ENCODE measurements around the gene TOM1L1. TPM values are rescaled to one million over a fixed set of nuclear protein-coding genes. Genes with fewer than 3 reads are reported as not detected.
A peak's percentile ranks its signal among the peaks of the same experiment; 100 is the strongest.

TOM1L1 gene
- polyA plus RNA-seq, 3 donors: 85.7 to 111 (median 108) TPM

- DNase-seq (ENCODE audit: extremely low read depth in 1 of 11, low read depth in 9 of 11, low spot score in 4 of 11): no peak
Measured at GRCh38 chr17:54882950-54883349, 17.7 kb upstream of the TOM1L1 start.

DNA sequence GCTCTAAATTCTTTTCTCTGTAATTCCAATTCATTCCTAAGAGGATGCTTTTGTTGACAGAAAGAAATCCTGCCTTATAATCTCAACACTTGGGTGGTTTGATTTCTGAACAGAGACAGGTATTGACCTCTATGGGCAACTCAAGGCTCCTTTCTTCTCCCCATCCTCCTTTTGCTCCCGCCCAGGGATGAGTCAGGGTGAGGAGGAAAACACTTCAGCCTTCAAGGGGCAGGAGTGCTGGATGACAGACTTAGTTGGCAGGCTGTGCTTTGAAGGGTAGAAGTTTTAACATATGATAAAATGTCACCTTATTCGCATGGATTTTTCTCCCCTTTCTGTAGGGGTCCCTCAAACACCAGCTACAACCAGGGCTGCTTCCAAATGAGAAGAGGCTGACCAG lies 16.7 kb upstream of the TOM1L1 start:
- no peak for DNase-seq (ENCODE audit: extremely low read depth in 1 of 11, low read depth in 9 of 11, low spot score in 4 of 11)

GRCh38 chr17:54887787-54888186 lies 12.9 kb upstream of the TOM1L1 start:
- no peak for DNase-seq (ENCODE audit: extremely low read depth in 1 of 11, low read depth in 9 of 11, low spot score in 4 of 11)

GRCh38 chr17:54888254-54888653 lies 12.4 kb upstream of the TOM1L1 start:
- no peak for DNase-seq (ENCODE audit: extremely low read depth in 1 of 11, low read depth in 9 of 11, low spot score in 4 of 11)

GRCh38 chr17:54888981-54889380 lies 11.7 kb upstream of the TOM1L1 start:
- DNase-seq (ENCODE audit: extremely low read depth in 1 of 11, low read depth in 9 of 11, low spot score in 4 of 11): no peak

- peak; percentile 38 to 68 (median 53) for DNase-seq (ENCODE audit: extremely low read depth in 1 of 11, low read depth in 9 of 11, low spot score in 4 of 11)
Measured at GRCh38 chr17:54891176-54891821, 9.4 kb upstream of the TOM1L1 start.

DNA sequence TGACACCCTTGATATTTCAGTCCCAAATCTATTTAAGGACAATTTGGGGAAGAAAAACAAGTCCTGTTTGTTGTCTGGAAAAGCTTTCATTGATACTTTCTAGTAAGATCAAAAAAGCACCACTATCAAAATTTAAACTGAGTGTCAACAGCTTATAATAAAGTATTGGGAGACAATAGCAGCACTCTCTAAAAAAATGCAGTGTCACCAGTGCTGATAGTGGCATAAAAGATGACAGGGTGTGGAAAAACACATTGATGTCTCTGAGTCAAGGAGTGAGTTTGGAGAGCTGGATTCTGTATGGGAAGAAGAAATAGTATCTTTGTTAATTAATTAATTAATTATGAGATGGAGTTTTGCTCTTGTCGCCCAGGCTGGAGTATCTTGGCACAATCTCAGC lies 8.3 kb upstream of the TOM1L1 start:
- DNase-seq (ENCODE audit: extremely low read depth in 1 of 11, low read depth in 9 of 11, low spot score in 4 of 11): no peak

- no peak for DNase-seq (ENCODE audit: extremely low read depth in 1 of 11, low read depth in 9 of 11, low spot score in 4 of 11)
Measured at GRCh38 chr17:54898576-54898975, 2.1 kb upstream of the TOM1L1 start.

GRCh38 chr17:54899201-54899600 lies 1.5 kb upstream of the TOM1L1 start:
- no peak for DNase-seq (ENCODE audit: extremely low read depth in 1 of 11, low read depth in 9 of 11, low spot score in 4 of 11)

DNA sequence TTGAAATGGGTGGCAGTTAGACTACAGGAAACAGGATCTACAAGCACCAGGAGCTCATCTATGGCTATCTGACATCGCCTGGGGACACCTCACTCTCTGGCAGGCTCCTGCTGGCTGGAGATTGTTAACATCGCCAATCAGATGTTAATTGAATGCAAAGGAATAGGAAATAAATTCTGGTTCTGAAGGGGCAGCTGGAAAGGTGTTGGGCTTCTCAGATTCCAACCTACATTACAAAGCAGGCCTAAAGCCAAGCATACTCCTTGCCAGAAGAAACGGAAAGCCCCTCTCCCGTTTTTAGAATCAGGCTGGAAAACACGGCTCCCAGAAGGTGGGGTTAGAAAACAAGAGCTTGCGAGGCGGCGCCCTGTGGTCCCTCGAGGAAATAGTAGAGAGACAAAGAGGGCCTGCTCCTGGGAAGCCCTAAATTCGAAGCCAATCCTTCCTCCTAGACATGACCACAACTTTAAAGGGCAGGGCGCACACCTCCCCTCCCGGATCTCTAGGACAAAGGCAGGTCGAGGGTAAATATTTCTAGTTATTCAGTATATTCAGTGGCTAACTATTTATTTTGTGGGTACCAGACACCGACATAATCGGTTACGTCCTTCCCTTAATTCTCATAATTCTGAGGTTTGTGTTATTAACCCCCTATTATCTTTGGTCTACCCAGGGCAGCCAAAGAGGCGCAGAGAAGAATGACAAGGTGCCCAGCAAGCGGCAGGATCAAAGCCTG lies 763 bp upstream of the TOM1L1 start:
- DNase-seq (ENCODE audit: extremely low read depth in 1 of 11, low read depth in 9 of 11, low spot score in 4 of 11): no peak

- peak in 3 of 11 donors; percentile 3 to 13 (median 5) for DNase-seq (ENCODE audit: extremely low read depth in 1 of 11, low read depth in 9 of 11, low spot score in 4 of 11)
Measured at GRCh38 chr17:54901230-54901822, 674 bp downstream of the TOM1L1 start.

DNA sequence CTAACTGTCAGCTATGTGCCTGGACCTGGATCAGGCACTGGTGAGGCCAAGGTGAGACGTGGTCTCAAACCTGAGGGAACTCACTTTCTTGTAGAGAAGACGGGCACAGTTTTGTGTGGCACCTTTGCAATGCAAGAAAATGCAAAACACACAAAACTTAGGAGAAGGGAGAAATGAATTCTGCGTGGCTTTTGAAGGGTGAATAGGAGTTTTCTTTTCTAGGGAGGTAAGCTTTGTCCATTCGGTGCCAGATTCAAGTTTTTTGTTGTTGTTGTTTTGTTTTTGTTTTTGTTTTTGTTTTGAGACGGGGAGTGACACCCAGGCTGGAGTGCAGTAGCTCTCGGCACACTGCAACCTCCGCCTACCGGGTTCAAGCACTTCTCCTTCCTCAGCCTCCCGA lies 1.4 kb downstream of the TOM1L1 start:
- DNase-seq (ENCODE audit: extremely low read depth in 1 of 11, low read depth in 9 of 11, low spot score in 4 of 11): no peak

DNA sequence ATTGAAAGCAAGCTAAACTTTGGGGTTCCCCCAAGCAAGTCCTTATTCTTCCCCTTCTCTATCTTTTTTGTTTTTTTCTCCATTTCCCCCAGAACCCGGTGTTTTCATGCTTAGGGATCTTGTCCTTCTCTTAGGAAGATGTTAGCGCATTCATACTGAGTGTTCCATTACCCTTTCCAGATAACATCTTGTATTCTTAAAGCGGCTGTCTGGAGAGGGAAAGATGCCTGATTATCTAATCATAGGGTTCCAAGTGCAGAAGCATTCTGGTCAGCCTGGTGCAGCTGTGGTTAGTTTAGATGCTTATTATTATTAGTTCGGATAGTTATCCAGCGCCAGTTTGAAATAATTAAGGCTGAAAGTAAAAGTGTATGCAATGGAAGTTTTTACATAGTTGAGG lies 2.0 kb downstream of the TOM1L1 start:
- DNase-seq (ENCODE audit: extremely low read depth in 1 of 11, low read depth in 9 of 11, low spot score in 4 of 11): no peak

- DNase-seq (ENCODE audit: extremely low read depth in 1 of 11, low read depth in 9 of 11, low spot score in 4 of 11): peak in 6 of 11 donors; percentile 22 to 60 (median 36)
Measured at GRCh38 chr17:54903375-54903774, 2.7 kb downstream of the TOM1L1 start.

DNA sequence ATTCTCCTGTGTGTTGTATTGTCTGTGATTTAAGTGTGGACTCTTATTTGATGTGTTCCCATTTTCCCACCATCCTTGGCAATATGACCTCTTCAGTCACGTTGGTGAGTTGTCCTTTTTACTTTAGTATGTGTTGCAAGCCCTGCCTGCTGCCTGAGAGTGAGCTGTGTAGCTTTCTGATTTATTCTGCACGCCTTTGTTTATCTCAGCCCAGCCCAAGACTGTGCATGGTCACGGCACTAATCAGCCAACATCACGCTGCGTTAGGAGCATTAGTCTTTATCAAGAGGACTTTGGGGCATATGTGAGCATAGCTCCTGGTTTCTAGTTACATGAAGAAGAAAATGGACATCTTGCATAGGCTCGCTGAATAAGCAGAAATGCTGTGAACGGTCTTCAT lies 6.0 kb downstream of the TOM1L1 start:
- DNase-seq (ENCODE audit: extremely low read depth in 1 of 11, low read depth in 9 of 11, low spot score in 4 of 11): no peak

- DNase-seq (ENCODE audit: extremely low read depth in 1 of 11, low read depth in 9 of 11, low spot score in 4 of 11): no peak
Measured at GRCh38 chr17:54907376-54907775, 6.7 kb downstream of the TOM1L1 start.

DNA sequence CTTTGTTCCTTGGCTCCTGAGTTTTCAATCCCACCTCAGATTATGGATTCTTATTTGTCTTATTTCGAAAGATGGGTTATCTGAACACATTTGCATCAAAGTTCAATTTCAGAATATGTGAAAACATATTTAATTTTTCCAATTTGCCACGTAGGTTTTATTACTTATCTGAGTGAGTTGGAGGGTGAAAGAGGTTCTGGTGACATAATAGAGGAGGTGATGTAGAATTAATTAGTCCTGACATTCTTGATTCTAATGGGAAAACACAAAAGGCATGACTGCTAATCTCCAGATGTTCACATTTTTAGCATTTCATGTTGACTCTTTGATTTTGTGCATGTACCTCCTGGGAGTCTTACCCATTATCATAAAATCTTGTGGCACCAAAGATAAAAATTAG lies 9.1 kb downstream of the TOM1L1 start:
- no peak for DNase-seq (ENCODE audit: extremely low read depth in 1 of 11, low read depth in 9 of 11, low spot score in 4 of 11)

- DNase-seq (ENCODE audit: extremely low read depth in 1 of 11, low read depth in 9 of 11, low spot score in 4 of 11): no peak
Measured at GRCh38 chr17:54916721-54917120, 16.1 kb downstream of the TOM1L1 start.

DNA sequence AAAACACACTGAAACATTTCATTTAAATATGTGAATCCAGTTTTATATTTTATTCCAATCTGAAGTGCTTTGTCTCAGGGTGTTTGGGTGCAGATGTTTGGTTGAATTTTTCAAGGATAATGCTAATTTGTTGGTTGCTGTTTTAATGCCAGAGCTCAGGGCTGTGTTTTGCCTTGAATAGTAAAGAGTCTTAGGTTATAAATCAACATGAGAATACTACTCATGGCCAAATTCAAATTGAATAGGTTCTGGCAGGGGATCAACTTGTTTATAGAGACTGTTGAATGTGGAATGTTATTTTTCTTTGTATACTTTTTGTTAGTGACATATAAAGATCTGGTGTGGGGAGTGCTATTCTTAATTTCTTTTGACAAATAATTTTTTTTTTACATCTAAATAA lies 18.8 kb downstream of the TOM1L1 start:
- no peak for DNase-seq (ENCODE audit: extremely low read depth in 1 of 11, low read depth in 9 of 11, low spot score in 4 of 11)

GRCh38 chr17:54920819-54921218 lies 20.2 kb downstream of the TOM1L1 start:
- no peak for DNase-seq (ENCODE audit: extremely low read depth in 1 of 11, low read depth in 9 of 11, low spot score in 4 of 11)

All from renal cortex interstitium (tissue), 11 donors.